H9 (cell line): ENCODE measurements around the gene RAD51. TPM values are rescaled to one million over a fixed set of nuclear protein-coding genes. Genes with fewer than 3 reads are reported as not detected.

Experiments
- DNase-seq: peaks from one replicate; pipeline ENCODE4 v3.0.0-alpha.2; 2017
- H2AFZ ChIP-seq: one replicate; pipeline ENCODE4 v1.6.1; 2013; ENCODE audit warnings: mild to moderate bottlenecking, low read length, control low read depth, moderate library complexity
- H2AK5ac ChIP-seq: 2 replicates; pipeline ENCODE4 v1.6.1; 2013; ENCODE audit warnings: low read length, control low read depth, mixed read lengths; ENCODE audit not compliant: insufficient read length
- H2BK120ac ChIP-seq: one replicate; pipeline ENCODE4 v1.6.1; 2013; ENCODE audit warnings: low read depth, mild to moderate bottlenecking, low read length, control low read depth, inconsistent platforms; ENCODE audit not compliant: poor library complexity, severe bottlenecking
- H2BK12ac ChIP-seq: 2 replicates; pipeline ENCODE4 v1.6.1; 2013; ENCODE audit warnings: low read length, control low read depth, mixed read lengths, low read depth; ENCODE audit not compliant: insufficient read length
- H2BK15ac ChIP-seq: 2 replicates; pipeline ENCODE4 v1.6.1; 2013; ENCODE audit warnings: low read depth, low read length, control low read depth
- H2BK20ac ChIP-seq: one replicate; pipeline ENCODE4 v1.6.1; 2013; ENCODE audit warnings: low read depth, mild to moderate bottlenecking, low read length, control low read depth, inconsistent platforms; ENCODE audit not compliant: poor library complexity, severe bottlenecking
- H2BK5ac ChIP-seq: 2 replicates; pipeline ENCODE4 v1.6.1; 2013; ENCODE audit warnings: low read length, control low read depth, mixed read lengths; ENCODE audit not compliant: insufficient read length
- H3K14ac ChIP-seq: 2 replicates; pipeline ENCODE4 v1.6.1; 2013; ENCODE audit warnings: low read length, control low read depth; ENCODE audit not compliant: insufficient read depth
- H3K18ac ChIP-seq: 2 replicates; pipeline ENCODE4 v1.6.1; 2013; ENCODE audit warnings: low read depth, mild to moderate bottlenecking, mixed read lengths, low read length, control low read depth; ENCODE audit not compliant: insufficient read length
- H3K23ac ChIP-seq: 2 replicates; pipeline ENCODE4 v1.6.1; 2013; ENCODE audit warnings: low read length, control low read depth, mixed read lengths, low read depth; ENCODE audit not compliant: insufficient read length
- H3K23me2 ChIP-seq: 2 replicates; pipeline ENCODE4 v1.6.1; 2013; ENCODE audit warnings: low read depth, mild to moderate bottlenecking, mixed read lengths, low read length, control low read depth; ENCODE audit not compliant: insufficient read length, poor library complexity, severe bottlenecking
- H3K27ac ChIP-seq: 2 replicates; pipeline ENCODE4 v1.5.1; 2013; ENCODE audit warnings: low read length, control low read depth, mixed read lengths, low read depth; ENCODE audit not compliant: insufficient read length
- H3K27me3 ChIP-seq: 2 replicates; pipeline ENCODE4 v1.6.1; 2013; ENCODE audit warnings: low read length, control low read depth, inconsistent platforms; ENCODE audit not compliant: insufficient read depth
- H3K4ac ChIP-seq: 2 replicates; pipeline ENCODE4 v1.6.1; 2013; ENCODE audit warnings: low read depth, mild to moderate bottlenecking, control low read depth, inconsistent platforms, low read length, moderate library complexity
- H3K4me1 ChIP-seq: 2 replicates; pipeline ENCODE4 v1.6.1; 2013; ENCODE audit warnings: low read length, control low read depth, inconsistent platforms; ENCODE audit not compliant: insufficient read depth
- H3K4me2 ChIP-seq: 2 replicates; pipeline ENCODE4 v1.6.1; 2013; ENCODE audit warnings: low read length, control low read depth, mixed read lengths; ENCODE audit not compliant: insufficient read length, insufficient read depth
- H3K56ac ChIP-seq: 2 replicates; pipeline ENCODE4 v1.6.1; 2013; ENCODE audit warnings: low read depth, mild to moderate bottlenecking, mixed read lengths, low read length, control low read depth; ENCODE audit not compliant: insufficient read length
- H3K79me1 ChIP-seq: 2 replicates; pipeline ENCODE4 v1.6.1; 2013; ENCODE audit warnings: low read depth, mild to moderate bottlenecking, moderate library complexity, low read length, control low read depth, inconsistent platforms; ENCODE audit not compliant: insufficient read depth, poor library complexity, severe bottlenecking
- H3K79me2 ChIP-seq: 2 replicates; pipeline ENCODE4 v1.6.1; 2013; ENCODE audit warnings: low read length, control low read depth, inconsistent platforms; ENCODE audit not compliant: insufficient read depth
- H3K9ac ChIP-seq: 2 replicates; pipeline ENCODE4 v1.6.1; 2013; ENCODE audit warnings: low read length, control low read depth, mixed read lengths; ENCODE audit not compliant: insufficient read length; ENCODE audit errors: extremely low read depth
- H3K9me3 ChIP-seq: one replicate; pipeline ENCODE4 v1.6.1; 2013; ENCODE audit warnings: low read depth, low read length, inconsistent platforms; ENCODE audit not compliant: control insufficient read depth
- H3T11ph ChIP-seq: one replicate; pipeline ENCODE4 v1.6.1; 2013; ENCODE audit warnings: mild to moderate bottlenecking, low read length, control low read depth, inconsistent platforms
- H4K20me1 ChIP-seq: one replicate; pipeline ENCODE4 v1.6.1; 2013; ENCODE audit not compliant: control insufficient read depth, insufficient read length, insufficient read depth
- H4K5ac ChIP-seq: 2 replicates; pipeline ENCODE4 v1.6.1; 2013; ENCODE audit warnings: low read depth, mild to moderate bottlenecking, mixed read lengths, low read length, control low read depth; ENCODE audit not compliant: insufficient read length
- H4K8ac ChIP-seq: replicated peaks from 2 replicates; pipeline ENCODE4 v1.6.1; 2013; ENCODE audit warnings: low read length, control low read depth, mixed read lengths, low read depth; ENCODE audit not compliant: insufficient read length
- H4K91ac ChIP-seq: 2 replicates; pipeline ENCODE4 v1.6.1; 2013; ENCODE audit warnings: low read depth, mild to moderate bottlenecking, moderate library complexity, mixed read lengths, low read length, control low read depth; ENCODE audit not compliant: insufficient read length
- H3K27ac Mint-ChIP-seq, 3 experiments: 2 replicates in 2 of 3; 3 replicates in 1 of 3; pipeline ENCODE4 v1.8.0; 2020 to 2021; ENCODE audit warnings: mixed read lengths in 3 of 3, mild to moderate bottlenecking in 1 of 3, moderate library complexity in 1 of 3
- H3K27me3 Mint-ChIP-seq: 2 replicates; pipeline ENCODE4 v1.8.0; 2021; ENCODE audit warnings: low read depth, mild to moderate bottlenecking, moderate library complexity, mixed read lengths
- H3K36me3 Mint-ChIP-seq, 3 experiments: 2 replicates in 2 of 3; 3 replicates in 1 of 3; pipeline ENCODE4 v1.8.0; 2020 to 2021; ENCODE audit warnings: low read depth in 3 of 3, mixed read lengths in 3 of 3; ENCODE audit not compliant: insufficient read depth in 1 of 3
- H3K4me1 Mint-ChIP-seq, 2 experiments: 2 replicates each; pipeline ENCODE4 v1.8.0; 2020; ENCODE audit warnings: mixed read lengths in 2 of 2
- H3K4me3 Mint-ChIP-seq, 2 experiments: 2 replicates in 1 of 2; 3 replicates in 1 of 2; pipeline ENCODE4 v1.8.0; 2020 to 2021; ENCODE audit warnings: mild to moderate bottlenecking in 2 of 2, mixed read lengths in 2 of 2, moderate library complexity in 1 of 2
- H3K9me3 Mint-ChIP-seq, 2 experiments: 2 replicates in 1 of 2; 3 replicates in 1 of 2; pipeline ENCODE4 v1.8.0; 2020; ENCODE audit warnings: mild to moderate bottlenecking in 2 of 2, mixed read lengths in 2 of 2, moderate library complexity in 1 of 2
- WGBS: extraction: QIAGEN DNeasy Blood & Tissue Kit; methylation state at CpG from one replicate; pipeline ENCODE4 v1.1.7; 2013; ENCODE audit warnings: missing lambda C conversion rate, low lambda C conversion rate, mixed read lengths; ENCODE audit not compliant: insufficient read length; ENCODE audit errors: extremely low coverage; 5-methylcytosine and 5-hydroxymethylcytosine counted together
- total RNA-seq: library from RNA; stranded (reverse); gene quantifications from 2 replicates; pipeline ENCODE4 v1.2.1, GENCODE V29; 2021
- TF ChIP-seq, protein P1 (sequence below): fragments of 200-600 bp; sonication (generic); conservative IDR thresholded peaks from 3 replicates; pipeline ENCODE4 v1.8.0; 2021; ENCODE audit warnings: antibody characterized with exemption, mild to moderate bottlenecking

RAD51 gene
- total RNA-seq, 1 experiment from 2014 or later, result 39.2 TPM

DNA sequence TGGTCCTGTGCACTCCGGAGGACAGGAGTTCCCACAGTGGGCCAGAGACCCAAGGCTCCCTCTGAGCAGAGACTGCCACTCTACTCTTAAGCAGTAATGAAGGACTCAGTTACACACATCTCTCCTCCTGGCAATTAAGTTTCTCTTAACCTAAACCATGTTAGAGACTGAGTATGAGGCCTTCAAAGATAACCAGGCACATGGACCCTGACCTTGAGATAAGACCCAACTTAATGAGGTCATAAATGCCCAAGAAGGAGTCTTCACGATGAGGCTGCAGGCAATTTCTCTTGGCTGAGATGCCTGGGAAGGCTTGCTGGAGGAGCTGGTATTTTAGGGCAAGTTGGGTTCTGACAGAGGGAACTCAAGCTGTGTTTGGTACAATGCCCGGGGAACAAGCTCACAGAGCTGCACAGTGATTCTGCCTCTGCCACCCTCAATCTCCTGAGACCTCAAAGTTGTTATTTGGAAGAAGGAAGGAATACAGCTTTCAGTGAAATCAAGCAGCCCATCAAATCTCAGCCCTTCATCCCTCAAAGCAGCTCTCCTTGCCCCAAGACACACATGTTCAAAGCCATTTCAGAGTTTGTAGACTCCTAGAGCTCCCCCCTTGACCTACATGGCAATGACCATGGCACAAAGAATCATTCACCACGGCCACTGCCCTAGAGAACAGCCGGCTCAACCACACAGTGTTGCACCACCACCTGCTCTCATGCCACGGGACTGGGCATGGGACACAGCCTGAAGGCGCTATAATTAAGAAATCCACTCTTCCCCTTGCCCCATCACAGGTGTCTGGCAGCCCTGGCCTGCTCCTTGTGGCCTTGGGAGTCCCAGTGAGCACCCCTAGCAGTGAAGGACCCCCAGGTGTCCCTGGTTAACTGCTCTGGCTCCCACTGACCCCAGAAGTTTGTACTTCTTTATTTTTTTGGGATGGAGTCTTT is 53.0 kb downstream of the RAD51 start:
- Histone ChIP-seq H3K27me3 (no peaks in the 10 kb centered on the region), H3K18ac (no peak overlapping the region), H3K9ac (no peak overlapping the region), H3K56ac (no peak overlapping the region), H4K91ac (no peak overlapping the region), H4K8ac (no peak overlapping the region), H2AFZ (no peak overlapping the region), H4K5ac (no peak overlapping the region), H3T11ph (no peak overlapping the region), H3K4me1 (no peaks in the 10 kb centered on the region), H3K4ac (no peak overlapping the region), H3K27ac (no peak overlapping the region), H2BK12ac (no peak overlapping the region), H3K4me2 (no peak overlapping the region), H2BK20ac (no peak overlapping the region), H2BK5ac (no peak overlapping the region), H4K20me1 (no peaks in the 10 kb centered on the region), H2AK5ac (no peak overlapping the region), H3K79me2 (no peaks in the 10 kb centered on the region), H3K23ac (no peak overlapping the region), H3K9me3 (no peaks in the 10 kb centered on the region), H3K23me2 (no peaks in the 10 kb centered on the region), H3K79me1 (no peaks in the 10 kb centered on the region), H2BK120ac (no peak overlapping the region), H2BK15ac (no peak overlapping the region), H3K14ac (no peak overlapping the region)
- TF ChIP-seq, protein P1, sequence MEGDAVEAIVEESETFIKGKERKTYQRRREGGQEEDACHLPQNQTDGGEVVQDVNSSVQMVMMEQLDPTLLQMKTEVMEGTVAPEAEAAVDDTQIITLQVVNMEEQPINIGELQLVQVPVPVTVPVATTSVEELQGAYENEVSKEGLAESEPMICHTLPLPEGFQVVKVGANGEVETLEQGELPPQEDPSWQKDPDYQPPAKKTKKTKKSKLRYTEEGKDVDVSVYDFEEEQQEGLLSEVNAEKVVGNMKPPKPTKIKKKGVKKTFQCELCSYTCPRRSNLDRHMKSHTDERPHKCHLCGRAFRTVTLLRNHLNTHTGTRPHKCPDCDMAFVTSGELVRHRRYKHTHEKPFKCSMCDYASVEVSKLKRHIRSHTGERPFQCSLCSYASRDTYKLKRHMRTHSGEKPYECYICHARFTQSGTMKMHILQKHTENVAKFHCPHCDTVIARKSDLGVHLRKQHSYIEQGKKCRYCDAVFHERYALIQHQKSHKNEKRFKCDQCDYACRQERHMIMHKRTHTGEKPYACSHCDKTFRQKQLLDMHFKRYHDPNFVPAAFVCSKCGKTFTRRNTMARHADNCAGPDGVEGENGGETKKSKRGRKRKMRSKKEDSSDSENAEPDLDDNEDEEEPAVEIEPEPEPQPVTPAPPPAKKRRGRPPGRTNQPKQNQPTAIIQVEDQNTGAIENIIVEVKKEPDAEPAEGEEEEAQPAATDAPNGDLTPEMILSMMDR, result no peak
- peak overlapping the region; percentile 19 to 56 (median 26); a peak in 3 of 7 replicates for H3K27ac Mint-ChIP-seq
- WGBS, result no CpG with 5 or more reads among the region's 7 CpGs
- peaks cover 5 to 30% (median 24%) of the 10 kb centered on the region in 3 experiments; a peak in 5 of 7 replicates for H3K36me3 Mint-ChIP-seq
- H3K4me3 Mint-ChIP-seq, result no peak overlapping the region
- no peaks in the 10 kb centered on the region for H3K9me3 Mint-ChIP-seq
- H3K4me1 Mint-ChIP-seq, result peaks cover 2 to 9% of the 10 kb centered on the region in 2 experiments; a peak in 2 of 4 replicates
- DNase-seq, result no peak
- no peaks in the 10 kb centered on the region for H3K27me3 Mint-ChIP-seq
